ENCODE results near the gene GRID2.

GRID2 gene

DNA sequence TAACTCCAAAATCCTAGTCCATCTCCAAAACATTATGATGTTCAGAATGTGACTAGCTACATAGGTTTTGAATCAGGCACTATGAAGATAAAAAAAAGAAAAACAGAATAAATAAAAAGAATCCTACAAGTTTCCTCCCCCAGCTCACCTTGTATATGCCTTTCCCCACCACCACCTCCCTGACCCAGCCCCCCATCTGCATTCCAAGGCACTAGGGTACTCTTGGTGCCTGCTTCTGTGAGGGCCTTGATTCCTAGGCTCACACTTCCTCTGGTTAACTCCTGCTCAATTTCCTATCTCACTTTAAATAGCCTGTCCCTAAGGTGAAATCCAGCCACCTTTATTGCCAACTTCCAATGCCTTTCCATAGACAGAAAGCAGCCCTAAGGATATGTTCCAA lies 1346.1 kb downstream of the GRID2 start:
- TF ChIP-seq, protein P1, sequence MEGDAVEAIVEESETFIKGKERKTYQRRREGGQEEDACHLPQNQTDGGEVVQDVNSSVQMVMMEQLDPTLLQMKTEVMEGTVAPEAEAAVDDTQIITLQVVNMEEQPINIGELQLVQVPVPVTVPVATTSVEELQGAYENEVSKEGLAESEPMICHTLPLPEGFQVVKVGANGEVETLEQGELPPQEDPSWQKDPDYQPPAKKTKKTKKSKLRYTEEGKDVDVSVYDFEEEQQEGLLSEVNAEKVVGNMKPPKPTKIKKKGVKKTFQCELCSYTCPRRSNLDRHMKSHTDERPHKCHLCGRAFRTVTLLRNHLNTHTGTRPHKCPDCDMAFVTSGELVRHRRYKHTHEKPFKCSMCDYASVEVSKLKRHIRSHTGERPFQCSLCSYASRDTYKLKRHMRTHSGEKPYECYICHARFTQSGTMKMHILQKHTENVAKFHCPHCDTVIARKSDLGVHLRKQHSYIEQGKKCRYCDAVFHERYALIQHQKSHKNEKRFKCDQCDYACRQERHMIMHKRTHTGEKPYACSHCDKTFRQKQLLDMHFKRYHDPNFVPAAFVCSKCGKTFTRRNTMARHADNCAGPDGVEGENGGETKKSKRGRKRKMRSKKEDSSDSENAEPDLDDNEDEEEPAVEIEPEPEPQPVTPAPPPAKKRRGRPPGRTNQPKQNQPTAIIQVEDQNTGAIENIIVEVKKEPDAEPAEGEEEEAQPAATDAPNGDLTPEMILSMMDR (IDR thresholded peaks at IDR 0.05; ENCODE audit: low read depth, low read length, missing control alignments) = no peak
- H3K4me3 ChIP-seq (replicated peaks; ENCODE audit: low read depth, low read length) = no peak overlapping the region
- no peak for DNase-seq (ENCODE audit: extremely low read depth, low read depth)

DNA sequence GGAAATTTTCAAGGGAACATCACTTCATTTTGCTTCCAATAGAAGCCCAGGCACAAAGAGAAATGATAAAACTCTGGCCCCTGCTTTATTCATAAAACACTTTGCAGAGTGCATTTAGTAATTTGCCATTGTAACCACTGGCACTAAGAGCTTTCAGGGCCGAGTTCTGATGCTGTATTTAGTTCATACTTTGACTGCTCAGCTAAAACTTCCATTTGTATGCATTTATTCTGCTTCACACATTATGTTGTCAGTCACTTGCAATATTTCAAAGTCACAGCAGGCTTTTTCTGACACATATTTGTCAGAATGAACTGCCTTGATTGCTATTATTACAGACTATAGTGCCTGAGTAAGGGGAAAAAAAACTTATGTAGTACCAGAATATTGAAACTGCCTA lies 1350.4 kb downstream of the GRID2 start:
- H3K4me3 ChIP-seq (replicated peaks; ENCODE audit: low read depth, low read length) = no peak overlapping the region
- TF ChIP-seq, protein P1 (IDR thresholded peaks at IDR 0.05; ENCODE audit: low read depth, low read length, missing control alignments) = no peak
- DNase-seq (ENCODE audit: extremely low read depth, low read depth) = no peak

DNA sequence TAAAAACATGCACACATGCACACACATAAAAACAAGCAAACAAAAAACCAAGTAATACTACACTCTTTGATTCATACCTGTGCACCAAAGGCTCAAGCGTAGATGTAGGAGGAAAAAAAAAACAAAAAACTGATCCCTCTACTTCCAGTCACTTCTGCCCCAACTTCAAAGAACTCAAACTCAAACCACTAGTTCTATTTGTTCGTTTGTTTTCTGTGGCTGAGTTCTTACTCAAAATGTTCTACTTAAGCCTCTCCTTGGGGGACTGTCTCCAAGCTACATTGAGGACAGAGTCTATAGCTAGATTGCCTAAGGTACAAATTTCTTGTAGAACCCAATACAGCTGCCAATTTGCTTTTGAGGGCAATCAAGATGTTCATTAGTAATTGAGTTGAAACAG lies 1353.8 kb downstream of the GRID2 start:
- no peak overlapping the region for H3K4me3 ChIP-seq (replicated peaks; ENCODE audit: low read depth, low read length)
- TF ChIP-seq, protein P1 (IDR thresholded peaks at IDR 0.05; ENCODE audit: low read depth, low read length, missing control alignments) = no peak
- DNase-seq (ENCODE audit: extremely low read depth, low read depth) = no peak

DNA sequence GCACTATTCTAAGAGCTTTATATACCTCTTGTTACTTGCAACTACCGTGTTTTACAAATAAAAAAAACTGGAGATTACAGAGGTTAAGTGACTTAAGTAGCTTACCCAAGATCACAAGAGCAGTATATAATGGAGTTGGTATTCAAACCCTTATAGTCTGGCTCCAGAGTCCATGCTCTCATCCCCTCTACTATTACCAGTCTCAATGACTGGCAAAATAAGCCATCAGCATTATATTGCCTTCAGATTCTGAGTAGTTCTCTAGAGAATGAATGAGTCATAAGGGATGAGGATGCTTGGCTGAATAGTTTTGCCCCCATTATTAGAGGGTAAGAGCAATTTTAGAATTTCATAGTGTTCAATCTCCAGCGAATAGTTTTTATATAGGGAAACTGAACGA lies 1354.7 kb downstream of the GRID2 start:
- TF ChIP-seq, protein P1 (IDR thresholded peaks at IDR 0.05; ENCODE audit: low read depth, low read length, missing control alignments) = no peak
- DNase-seq (ENCODE audit: extremely low read depth, low read depth) = no peak
- H3K4me3 ChIP-seq (replicated peaks; ENCODE audit: low read depth, low read length) = no peak overlapping the region

DNA sequence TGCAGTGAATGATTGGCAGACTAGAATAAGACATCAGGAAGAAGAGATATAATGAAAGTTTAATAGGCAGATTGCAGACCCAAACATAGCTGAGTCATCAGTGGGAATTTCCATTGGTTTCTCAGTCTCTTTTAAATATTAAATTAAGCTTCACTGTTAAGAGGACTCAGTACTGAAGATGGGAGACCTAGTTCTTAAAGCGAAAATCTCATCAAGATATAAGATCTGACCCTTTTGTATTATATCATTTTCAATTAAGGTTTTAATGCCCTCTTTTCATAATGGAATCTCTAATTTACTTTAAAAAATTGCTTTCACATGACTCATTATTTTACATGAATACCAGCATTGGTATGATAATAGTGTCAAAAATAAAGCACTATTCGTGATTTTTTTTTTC lies 1355.9 kb downstream of the GRID2 start:
- DNase-seq (ENCODE audit: extremely low read depth, low read depth) = no peak
- no peak overlapping the region for H3K4me3 ChIP-seq (replicated peaks; ENCODE audit: low read depth, low read length)
- TF ChIP-seq, protein P1 (IDR thresholded peaks at IDR 0.05; ENCODE audit: low read depth, low read length, missing control alignments) = no peak

DNA sequence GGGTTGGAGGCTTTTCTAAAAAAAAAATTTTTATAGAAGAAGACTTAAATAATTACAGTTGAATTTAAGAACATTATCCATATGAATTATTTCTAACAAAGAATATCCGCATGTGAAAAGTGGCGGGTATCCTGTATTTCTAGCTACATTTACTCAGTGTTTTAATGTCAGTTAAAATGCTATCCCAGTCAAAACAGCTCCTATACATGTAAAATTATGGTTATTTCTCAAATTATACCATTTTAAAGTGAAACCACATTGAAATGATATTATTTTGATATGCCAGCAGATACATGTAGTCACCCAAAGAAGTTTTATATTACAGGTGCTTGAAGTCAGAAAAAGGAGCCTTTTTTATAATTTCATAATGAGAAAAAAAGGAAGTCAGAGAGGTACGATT lies 1356.3 kb downstream of the GRID2 start:
- DNase-seq (ENCODE audit: extremely low read depth, low read depth) = no peak
- TF ChIP-seq, protein P1 (IDR thresholded peaks at IDR 0.05; ENCODE audit: low read depth, low read length, missing control alignments) = no peak
- no peak overlapping the region for H3K4me3 ChIP-seq (replicated peaks; ENCODE audit: low read depth, low read length)

DNA sequence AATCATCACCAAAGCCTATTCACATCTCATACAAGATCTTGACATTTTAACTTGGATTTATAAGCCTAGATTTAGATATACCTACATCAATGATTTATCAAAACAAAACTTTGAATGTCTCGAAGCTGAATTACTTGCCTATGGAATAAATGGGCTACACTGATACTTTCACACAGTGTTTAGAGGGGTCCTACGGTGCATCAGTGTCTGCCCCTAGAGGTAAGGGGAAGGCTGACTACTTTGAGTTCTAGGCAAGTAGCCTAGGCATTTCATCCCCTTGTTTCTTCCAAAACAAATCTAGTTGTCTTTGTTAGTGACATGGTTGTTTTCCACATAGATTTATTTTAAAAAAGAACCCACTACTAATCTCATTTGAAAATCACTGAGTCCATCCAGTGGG lies 1366.7 kb downstream of the GRID2 start:
- TF ChIP-seq, protein P1 (IDR thresholded peaks at IDR 0.05; ENCODE audit: low read depth, low read length, missing control alignments) = no peak
- H3K4me3 ChIP-seq (replicated peaks; ENCODE audit: low read depth, low read length) = no peak overlapping the region
- no peak for DNase-seq (ENCODE audit: extremely low read depth, low read depth)
